Measurements from ENCODE around the gene TRIM52. TPM values are rescaled to one million over a fixed set of nuclear protein-coding genes. Genes with fewer than 3 reads are reported as not detected.

Gene TRIM52
- total and polyA plus RNA-seq, 2 of the 13 experiments (the other 11 are each of a cell fraction or from before 2014, with no cell fraction given), result 7.2 to 11.6 TPM

DNA sequence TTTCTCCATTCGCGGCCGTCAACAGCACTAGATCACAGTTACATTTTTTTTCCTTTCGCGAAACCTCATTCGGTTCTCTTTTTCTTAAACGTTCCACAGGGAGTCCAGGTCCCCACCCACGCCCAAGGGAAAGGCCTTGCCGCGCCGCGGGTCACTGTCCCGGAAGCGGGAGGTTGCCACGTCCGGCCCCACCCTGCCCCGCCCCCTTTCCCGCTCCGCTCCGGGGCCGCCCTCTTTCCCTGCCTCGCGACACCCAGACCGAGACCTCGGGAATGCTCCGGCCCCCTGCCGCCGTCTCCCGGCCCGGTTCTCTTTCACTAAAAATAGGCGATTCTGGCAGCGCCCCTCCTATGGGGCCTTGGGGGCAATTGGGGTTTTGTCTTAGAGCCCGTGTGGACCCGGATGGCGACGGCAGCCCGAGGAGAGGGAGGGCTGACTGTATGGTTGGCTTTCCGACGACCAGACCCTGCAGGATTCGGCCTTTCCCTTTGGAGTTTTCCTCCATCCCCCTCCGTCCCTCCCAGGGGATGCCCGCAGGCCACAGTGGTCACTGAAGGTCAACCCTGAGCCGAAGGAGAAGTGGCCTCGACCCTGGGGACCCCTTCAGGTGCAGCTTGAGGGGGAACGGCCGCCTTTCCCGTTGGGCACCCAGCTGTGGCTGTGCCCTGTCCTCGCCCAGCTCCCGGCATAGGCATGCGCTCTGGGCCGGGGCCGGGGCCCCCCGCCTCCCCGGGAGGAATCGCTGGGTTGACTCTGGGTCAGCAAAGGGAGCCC is 14.5 kb downstream of the TRIM52 start (continued):
- TF ChIP-seq, protein P1, sequence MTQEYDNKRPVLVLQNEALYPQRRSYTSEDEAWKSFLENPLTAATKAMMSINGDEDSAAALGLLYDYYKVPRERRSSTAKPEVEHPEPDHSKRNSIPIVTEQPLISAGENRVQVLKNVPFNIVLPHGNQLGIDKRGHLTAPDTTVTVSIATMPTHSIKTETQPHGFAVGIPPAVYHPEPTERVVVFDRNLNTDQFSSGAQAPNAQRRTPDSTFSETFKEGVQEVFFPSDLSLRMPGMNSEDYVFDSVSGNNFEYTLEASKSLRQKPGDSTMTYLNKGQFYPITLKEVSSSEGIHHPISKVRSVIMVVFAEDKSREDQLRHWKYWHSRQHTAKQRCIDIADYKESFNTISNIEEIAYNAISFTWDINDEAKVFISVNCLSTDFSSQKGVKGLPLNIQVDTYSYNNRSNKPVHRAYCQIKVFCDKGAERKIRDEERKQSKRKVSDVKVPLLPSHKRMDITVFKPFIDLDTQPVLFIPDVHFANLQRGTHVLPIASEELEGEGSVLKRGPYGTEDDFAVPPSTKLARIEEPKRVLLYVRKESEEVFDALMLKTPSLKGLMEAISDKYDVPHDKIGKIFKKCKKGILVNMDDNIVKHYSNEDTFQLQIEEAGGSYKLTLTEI (CRISPR knock-in tag; conservative IDR thresholded peaks at IDR 0.05), result no peak
- TF ChIP-seq GLI4 (CRISPR knock-in tag; IDR thresholded peaks at IDR 0.05; ENCODE audit: borderline replicate concordance) (no peak), HHEX (CRISPR knock-in tag; IDR thresholded peaks at IDR 0.05) (no peak), ZFP36L1 (CRISPR knock-in tag; IDR thresholded peaks at IDR 0.05) (no peak; the same call in 1 of the 2 replicates), ZNF143 (CRISPR knock-in tag; IDR thresholded peaks at IDR 0.05) (no peak; the same call in 1 of the 2 replicates), ZNF7 (CRISPR knock-in tag; IDR thresholded peaks at IDR 0.05) (no peak), MED8 (CRISPR knock-in tag; IDR thresholded peaks at IDR 0.05; ENCODE audit: insufficient replicate concordance) (peak; percentile 50), ZNF878 (CRISPR knock-in tag; IDR thresholded peaks at IDR 0.05) (peak; percentile 43; the same call in 1 of the 2 replicates), ZMYM2 (CRISPR knock-in tag; IDR thresholded peaks at IDR 0.05) (no peak), TCF7L2 (IDR thresholded peaks at IDR 0.05; ENCODE audit: low read depth, low read length) (no peak), WIZ (CRISPR knock-in tag; IDR thresholded peaks at IDR 0.05) (no peak), ZNF644 (CRISPR knock-in tag; IDR thresholded peaks at IDR 0.05; ENCODE audit: low read depth) (no peak), ARID2 (CRISPR knock-in tag; IDR thresholded peaks at IDR 0.05; ENCODE audit: borderline replicate concordance) (no peak), JDP2 (CRISPR knock-in tag; IDR thresholded peaks at IDR 0.05; ENCODE audit: borderline replicate concordance) (no peak; the same call in 1 of the 2 replicates), FOXA3 (CRISPR knock-in tag; IDR thresholded peaks at IDR 0.05) (no peak), IKZF1 (IDR thresholded peaks at IDR 0.05) (no peak), JUN (CRISPR knock-in tag; IDR thresholded peaks at IDR 0.05) (no peak), PTBP1 (IDR thresholded peaks at IDR 0.05; ENCODE audit: low read depth, low read length, poor library complexity, severe bottlenecking) (no peak), RNF2 (conservative IDR thresholded peaks at IDR 0.05; ENCODE audit: low read depth) (no peak; the same call in 1 of the 2 replicates), NR2F6 (IDR thresholded peaks at IDR 0.05) (peak; percentile 10; the same call in 1 of the 2 replicates), NR2F6 (CRISPR knock-in tag; IDR thresholded peaks at IDR 0.05) (no peak), KLF6 (CRISPR knock-in tag; IDR thresholded peaks at IDR 0.05) (peak; percentile 68; the same call in 1 of the 2 replicates), ZNF260 (CRISPR knock-in tag; IDR thresholded peaks at IDR 0.05; ENCODE audit: borderline replicate concordance, low read depth) (no peak), DMAP1 (CRISPR knock-in tag; IDR thresholded peaks at IDR 0.05) (peak; percentile 87; the same call in 1 of the 2 replicates)
- TF ChIP-seq, protein P2, sequence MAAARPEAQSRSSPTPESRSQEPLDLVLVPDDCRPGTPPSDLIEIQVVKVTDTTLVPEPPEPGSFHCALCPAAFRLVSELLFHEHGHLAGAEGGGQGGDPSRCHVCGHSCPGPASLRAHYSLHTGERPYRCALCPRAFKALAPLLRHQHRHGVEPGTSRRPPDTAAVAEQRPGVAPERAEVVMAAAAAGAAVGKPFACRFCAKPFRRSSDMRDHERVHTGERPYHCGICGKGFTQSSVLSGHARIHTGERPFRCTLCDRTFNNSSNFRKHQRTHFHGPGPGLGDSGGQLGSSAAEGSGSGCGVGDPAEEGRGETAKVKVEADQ (CRISPR knock-in tag; IDR thresholded peaks at IDR 0.05; ENCODE audit: borderline replicate concordance), result peak; percentile 68; the same call in 1 of the 2 replicates
- TF ChIP-seq, protein P3, sequence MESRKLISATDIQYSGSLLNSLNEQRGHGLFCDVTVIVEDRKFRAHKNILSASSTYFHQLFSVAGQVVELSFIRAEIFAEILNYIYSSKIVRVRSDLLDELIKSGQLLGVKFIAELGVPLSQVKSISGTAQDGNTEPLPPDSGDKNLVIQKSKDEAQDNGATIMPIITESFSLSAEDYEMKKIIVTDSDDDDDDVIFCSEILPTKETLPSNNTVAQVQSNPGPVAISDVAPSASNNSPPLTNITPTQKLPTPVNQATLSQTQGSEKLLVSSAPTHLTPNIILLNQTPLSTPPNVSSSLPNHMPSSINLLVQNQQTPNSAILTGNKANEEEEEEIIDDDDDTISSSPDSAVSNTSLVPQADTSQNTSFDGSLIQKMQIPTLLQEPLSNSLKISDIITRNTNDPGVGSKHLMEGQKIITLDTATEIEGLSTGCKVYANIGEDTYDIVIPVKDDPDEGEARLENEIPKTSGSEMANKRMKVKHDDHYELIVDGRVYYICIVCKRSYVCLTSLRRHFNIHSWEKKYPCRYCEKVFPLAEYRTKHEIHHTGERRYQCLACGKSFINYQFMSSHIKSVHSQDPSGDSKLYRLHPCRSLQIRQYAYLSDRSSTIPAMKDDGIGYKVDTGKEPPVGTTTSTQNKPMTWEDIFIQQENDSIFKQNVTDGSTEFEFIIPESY (CRISPR knock-in tag; IDR thresholded peaks at IDR 0.05), result no peak
- TF ChIP-seq, protein P4, sequence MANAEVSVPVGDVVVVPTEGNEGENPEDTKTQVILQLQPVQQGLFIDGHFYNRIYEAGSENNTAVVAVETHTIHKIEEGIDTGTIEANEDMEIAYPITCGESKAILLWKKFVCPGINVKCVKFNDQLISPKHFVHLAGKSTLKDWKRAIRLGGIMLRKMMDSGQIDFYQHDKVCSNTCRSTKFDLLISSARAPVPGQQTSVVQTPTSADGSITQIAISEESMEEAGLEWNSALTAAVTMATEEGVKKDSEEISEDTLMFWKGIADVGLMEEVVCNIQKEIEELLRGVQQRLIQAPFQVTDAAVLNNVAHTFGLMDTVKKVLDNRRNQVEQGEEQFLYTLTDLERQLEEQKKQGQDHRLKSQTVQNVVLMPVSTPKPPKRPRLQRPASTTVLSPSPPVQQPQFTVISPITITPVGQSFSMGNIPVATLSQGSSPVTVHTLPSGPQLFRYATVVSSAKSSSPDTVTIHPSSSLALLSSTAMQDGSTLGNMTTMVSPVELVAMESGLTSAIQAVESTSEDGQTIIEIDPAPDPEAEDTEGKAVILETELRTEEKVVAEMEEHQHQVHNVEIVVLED (CRISPR knock-in tag; IDR thresholded peaks at IDR 0.05; ENCODE audit: borderline replicate concordance), result peak; percentile 67

All from HepG2 (cell line).